ENCODE results near the gene COL15A1. TPM values are rescaled to one million over a fixed set of nuclear protein-coding genes. Genes with fewer than 3 reads are reported as not detected.

Gene COL15A1
- total and polyA plus RNA-seq, 10 donors, result 0.33 to 9.3 (median 2.1) TPM

- WGBS, 5 donors, result 68 to 86% (median 77%) methylated on average over 6 of the region's 6 CpGs
- intact Hi-C loops (cut with DNase I; ENCODE audit: low total_unique reads), result no loop called here
- H3K9me3 ChIP-seq, result no peaks in the 10 kb centered on the region
- H3K4me3 ChIP-seq, result no peak overlapping the region
- no peaks in the 10 kb centered on the region for H3K36me3 ChIP-seq
- no peak for DNase-seq
- H3K27me3 ChIP-seq (replicated peaks in 1 of 7), result no peaks in the 10 kb centered on the region
- peaks cover 0 to 24% (median 6%) of the 10 kb centered on the region in 6 donors for H3K4me1 ChIP-seq
- H3K27ac ChIP-seq, result no peak overlapping the region
- TF ChIP-seq POLR2AphosphoS5 (IDR thresholded peaks at IDR 0.05) (no peak), CTCF (IDR thresholded peaks at IDR 0.05 in 8 of 11, conservative IDR thresholded peaks at IDR 0.05 in 3 of 11) (no peak), POLR2A (IDR thresholded peaks at IDR 0.05) (no peak)
Measured at GRCh38 chr9:99083051-99083450, 139.3 kb downstream of the COL15A1 start.

GRCh38 chr9:99085949-99086948 is 142.5 kb downstream of the COL15A1 start:
- intact Hi-C loops (cut with DNase I; ENCODE audit: low total_unique reads), result no loop called here
- TF ChIP-seq POLR2A (IDR thresholded peaks at IDR 0.05), result no peak
- no peak for TF ChIP-seq CTCF (IDR thresholded peaks at IDR 0.05 in 8 of 11, conservative IDR thresholded peaks at IDR 0.05 in 3 of 11)
- no peak for TF ChIP-seq POLR2AphosphoS5 (IDR thresholded peaks at IDR 0.05)
- Histone ChIP-seq H3K27me3 (replicated peaks in 1 of 7) (no peaks in the 10 kb centered on the region), H3K4me1 (peaks cover 0 to 24% (median 6%) of the 10 kb centered on the region in 6 donors), H3K36me3 (no peaks in the 10 kb centered on the region), H3K4me3 (no peak overlapping the region), H3K9me3 (peaks cover 0 to 10% (median 3%) of the 10 kb centered on the region in 8 donors), H3K27ac (no peak overlapping the region)
- DNase-seq, result no peak
- WGBS, 5 donors, result 71 to 80% (median 75%) methylated on average over 12 of the region's 12 CpGs

GRCh38 chr9:99087462-99087861 is 143.8 kb downstream of the COL15A1 start:
- Histone ChIP-seq H3K36me3 (no peaks in the 10 kb centered on the region), H3K4me1 (peaks cover 0 to 29% (median 9%) of the 10 kb centered on the region in 6 donors), H3K9me3 (peaks cover 0 to 10% (median 3%) of the 10 kb centered on the region in 8 donors), H3K27me3 (replicated peaks in 1 of 7) (no peaks in the 10 kb centered on the region), H3K27ac (no peak overlapping the region), H3K4me3 (no peak overlapping the region)
- TF ChIP-seq POLR2A (IDR thresholded peaks at IDR 0.05) (no peak), POLR2AphosphoS5 (IDR thresholded peaks at IDR 0.05) (no peak), CTCF (IDR thresholded peaks at IDR 0.05 in 8 of 11, conservative IDR thresholded peaks at IDR 0.05 in 3 of 11) (no peak)
- intact Hi-C loops (cut with DNase I; ENCODE audit: low total_unique reads), result no loop called here
- DNase-seq, result no peak
- WGBS, 5 donors, result 91 to 96% (median 95%) methylated on average over 3 of the region's 3 CpGs

All from spleen (tissue), 11 donors.